GM18511 (cell line): Measurements from ENCODE around the gene SPOUT1.

ENCODE experiments used
- ATAC-seq: cut with Tn5 transposase; IDR thresholded peaks from one replicate; pipeline ENCODE4 v1.9.1; 2021; ENCODE audit warnings: mild to moderate bottlenecking, moderate library complexity; ENCODE audit not compliant: unreplicated experiment

SPOUT1 gene

DNA sequence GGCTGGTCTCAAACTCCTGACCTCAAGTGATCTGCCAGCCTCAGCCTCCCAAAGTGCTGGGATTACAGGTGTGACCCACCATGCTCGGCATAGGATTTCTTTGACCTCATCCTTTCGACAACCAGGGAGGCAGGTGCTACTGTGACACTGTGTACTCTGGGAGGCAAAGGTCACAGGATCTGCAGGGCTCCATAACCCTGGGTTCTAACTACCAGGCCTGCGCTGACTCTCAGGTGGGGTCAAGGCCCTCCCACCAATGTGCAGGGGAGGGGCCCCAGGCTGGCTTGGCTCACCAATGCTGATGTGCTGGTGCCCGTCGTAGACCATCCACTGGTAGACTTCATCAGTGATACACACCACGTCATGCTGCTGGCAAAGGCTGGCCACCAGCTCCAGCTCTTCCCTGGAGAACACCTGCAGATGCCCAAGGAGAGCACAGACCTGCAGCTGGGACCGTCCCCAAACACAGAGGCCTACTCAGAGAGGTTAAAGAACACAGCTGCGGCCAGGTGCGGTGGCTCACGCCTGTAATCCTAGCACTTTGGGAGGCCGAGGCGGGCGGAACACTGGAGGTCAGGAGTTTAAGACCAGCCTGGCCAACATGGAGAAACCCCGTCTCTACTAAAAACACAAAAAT is 7.0 kb upstream of the SPOUT1 start:
- ATAC-seq = no peak

DNA sequence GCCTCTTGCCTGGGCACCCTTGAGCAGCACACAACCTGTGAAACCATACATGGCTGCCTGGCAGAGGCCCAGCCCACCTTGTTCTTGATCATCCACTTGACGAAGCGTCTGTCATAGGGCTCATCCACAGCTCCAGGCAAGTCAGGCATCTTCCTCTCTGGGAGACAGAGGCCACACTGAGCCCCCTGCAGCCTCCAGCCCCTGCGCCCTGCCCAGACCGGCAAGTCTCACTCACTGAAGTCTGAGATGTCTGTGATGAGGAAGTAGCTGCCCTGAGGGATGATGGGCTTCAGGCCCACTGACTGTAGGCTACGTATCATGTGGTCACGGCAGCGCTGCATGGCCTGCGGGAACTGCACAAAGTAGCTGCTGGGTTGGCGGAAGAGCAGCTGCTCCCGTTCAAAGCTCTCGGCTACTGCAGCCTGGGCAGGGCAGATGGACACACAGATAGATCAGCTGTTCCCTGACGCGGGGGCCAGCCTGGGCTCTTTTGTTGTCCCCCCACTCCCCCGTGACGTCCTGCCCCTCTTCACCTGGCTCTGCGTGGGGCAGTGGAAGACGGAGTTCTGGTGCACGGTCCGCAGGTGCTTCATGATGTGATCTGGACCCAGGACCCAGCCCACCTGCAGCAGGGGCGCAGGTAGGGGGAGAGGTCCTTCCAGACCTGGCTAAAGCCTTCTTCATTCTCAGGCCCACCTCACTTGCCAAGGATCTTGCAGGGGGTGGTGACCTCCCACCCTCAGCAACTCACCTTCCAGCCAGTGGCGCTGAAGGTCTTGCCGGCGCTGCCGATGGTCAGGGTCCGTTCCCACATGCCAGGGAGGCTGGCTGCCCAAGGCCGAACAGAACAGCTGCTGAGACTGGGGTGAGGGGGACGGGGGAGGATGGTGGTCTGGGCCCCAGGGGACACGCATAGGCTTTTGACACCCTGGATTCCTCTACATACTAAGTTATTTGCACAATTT is 5.9 kb upstream of the SPOUT1 start:
- no peak for ATAC-seq

DNA sequence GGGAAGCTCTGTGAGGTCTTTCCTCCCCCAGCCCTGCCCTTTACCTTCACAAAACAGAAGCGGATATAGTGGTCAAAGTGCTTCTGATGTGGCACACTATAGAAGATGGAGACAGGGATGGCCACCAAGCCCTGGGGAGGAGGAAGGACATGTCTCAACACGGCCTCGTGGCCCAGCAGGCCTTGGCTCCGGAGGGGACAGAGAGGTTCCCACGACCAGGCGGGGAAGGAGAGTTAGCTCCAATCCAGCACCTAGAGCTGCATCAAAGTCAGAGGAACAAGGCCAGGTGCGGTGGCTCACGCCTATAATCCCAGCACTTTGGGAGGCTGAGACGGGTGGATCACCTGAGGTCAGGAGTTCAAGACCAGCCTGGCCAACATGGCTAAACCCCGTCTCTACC is 4.1 kb upstream of the SPOUT1 start:
- no peak for ATAC-seq

DNA sequence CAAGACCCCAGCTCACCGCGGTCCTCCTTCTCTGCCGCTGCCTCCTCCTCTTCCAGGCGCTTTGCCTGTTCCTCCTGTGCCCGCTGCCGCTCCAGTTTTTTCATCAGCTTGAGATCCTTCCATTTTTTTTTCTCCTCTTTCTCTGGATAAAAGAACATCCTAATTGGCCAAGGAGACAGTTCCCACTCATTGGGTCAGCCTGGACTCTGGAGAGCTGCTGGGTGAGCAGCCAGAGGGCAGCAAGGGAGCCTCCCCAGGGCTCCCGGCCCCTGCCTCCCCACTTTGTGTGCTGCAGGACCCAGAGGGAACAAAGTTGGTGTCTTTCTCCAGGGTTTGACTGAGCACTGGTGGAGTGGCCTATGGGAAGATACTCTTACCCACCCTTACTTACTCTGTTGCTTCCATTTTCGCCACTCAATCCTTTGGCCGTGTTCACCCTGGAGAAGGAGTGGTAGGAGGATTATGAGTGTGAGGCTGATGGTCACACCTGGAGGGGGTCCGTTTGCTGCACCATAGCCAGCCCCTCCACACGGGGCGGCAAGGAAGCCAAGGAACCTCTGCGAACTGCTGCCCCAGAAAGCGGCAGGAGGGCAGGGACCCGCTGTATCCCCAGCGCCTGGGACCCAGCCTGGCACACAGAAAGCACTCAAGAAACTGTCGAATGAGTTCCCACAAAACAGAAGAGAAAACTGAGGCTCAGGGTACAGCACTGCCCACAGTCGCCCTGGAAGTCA is 708 bp downstream of the SPOUT1 start:
- no peak for ATAC-seq

DNA sequence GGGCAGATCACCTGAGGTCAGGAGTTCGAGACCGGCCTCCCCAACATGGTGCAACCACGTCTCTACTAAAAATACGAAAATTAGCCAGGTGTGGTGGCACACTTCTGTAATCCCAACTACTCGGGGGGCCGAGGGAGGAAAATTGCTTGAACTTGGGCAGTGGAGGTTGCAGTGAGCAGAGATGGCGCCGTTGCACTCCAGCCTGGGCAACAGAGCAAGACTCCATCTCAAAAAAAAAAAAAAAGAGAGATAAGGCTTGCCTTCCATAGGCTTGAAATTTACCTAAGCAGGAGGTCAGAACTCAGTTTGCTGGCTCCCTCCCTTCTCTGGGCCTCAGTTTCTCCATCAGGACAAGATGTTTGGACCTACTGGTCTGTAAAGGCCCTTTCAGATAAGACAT is 1.3 kb downstream of the SPOUT1 start:
- no peak for ATAC-seq

DNA sequence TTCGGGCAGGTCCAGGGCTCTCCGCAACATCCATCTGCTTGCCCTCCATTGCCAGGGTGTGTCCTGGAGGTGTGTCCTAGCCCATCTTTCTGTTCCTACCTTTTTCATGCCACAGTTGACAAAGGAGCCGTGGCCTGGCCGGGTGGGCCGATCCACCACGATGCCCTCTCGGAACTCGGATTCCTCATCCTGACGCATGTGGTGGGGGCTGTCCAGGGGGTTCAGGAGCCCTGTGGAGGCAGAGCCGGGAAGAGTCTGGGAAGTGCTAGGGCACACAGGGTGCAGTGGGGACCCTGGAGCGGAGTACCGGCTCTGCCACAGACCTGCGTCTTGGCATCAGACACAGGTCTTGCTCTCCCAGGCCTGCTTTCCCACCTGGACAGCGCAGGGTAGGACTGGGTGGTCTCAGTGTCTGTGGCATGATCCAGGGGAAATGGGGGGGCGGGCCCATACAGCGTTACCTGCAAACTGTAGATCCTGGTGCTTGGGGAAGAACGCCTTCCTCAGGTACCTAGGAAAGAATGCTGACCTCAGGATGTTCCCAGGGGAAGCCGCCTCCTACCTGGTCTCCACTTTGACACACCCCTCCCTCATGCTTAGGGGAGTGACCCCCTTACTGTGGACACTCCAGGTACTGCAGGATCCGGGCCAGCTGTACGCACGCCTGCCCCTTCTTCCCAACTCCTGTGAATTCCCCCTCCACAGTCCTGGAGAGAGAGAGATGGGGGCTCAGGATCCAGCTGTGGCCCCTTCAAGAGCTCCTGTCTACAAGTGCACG is 3.5 kb downstream of the SPOUT1 start:
- ATAC-seq = no peak

DNA sequence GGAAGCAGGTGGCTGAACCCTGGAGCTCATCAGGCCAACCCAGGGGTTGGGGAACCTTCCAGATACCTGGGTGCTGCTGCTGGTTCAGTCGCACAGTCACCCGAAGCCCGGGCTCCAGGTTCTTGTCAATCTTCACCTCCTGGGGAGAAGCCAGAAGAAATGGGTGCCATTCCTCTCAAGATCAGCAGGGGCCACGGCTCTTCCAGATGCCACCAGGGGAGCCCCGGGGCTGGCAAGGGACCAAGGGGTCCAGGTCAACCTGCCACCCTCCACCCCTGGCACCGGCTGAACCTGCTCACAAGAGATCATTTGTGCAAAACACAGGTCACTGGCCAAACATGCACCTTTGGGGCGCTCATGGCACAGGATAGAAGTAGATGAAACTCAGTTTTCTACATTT is 4.7 kb downstream of the SPOUT1 start:
- no peak for ATAC-seq

DNA sequence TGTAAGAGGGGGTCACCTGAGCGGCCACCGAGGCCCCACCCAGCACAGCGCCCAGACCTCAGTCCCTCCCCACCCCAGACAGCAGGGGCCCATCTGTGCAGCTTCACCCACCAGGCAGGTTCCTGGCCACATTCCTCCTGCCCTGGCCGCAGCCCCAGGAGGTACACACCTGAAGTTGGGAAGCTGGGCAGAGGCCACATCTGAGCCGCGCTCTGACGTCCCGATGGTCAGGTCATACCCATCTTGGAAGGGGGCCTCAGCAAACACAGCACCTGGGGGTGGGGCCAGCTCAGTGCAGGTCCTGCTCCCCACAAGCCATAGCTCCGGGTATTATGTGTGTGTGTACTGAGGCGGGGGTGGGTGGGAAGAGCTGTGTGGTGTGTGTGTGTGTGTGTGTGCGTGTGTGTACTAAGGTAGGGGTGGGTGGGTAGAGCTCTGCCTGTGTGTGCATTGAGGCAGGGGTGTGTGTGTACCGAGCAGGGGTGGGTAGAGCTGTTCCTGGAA is 5.6 kb downstream of the SPOUT1 start:
- no peak for ATAC-seq

DNA sequence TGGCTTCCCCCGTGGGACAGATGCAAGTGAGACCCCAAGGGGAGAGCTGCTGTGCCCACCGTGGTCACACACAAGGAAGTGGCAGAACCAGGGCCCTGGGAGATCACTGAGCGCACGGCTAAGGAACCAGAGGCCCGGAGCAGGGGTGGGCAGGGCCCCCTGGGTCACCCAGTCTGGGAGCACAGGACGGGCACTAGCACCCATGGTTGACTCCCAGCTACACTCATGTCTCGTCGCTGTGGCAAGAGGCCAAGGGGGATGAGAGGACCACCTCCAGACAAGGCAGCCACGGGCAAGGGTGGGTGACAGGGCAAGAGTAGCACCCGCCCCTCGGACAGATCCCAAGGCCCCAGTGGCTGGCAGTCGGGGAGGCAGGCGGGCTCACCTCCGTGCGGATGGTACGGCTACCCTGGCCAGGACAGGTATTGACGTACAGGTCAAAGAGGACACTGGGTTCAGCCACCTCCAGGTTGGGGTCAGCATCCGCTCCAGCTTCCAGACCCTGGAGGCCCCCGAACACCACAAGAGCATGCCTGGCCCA is 6.2 kb downstream of the SPOUT1 start:
- no peak for ATAC-seq

DNA sequence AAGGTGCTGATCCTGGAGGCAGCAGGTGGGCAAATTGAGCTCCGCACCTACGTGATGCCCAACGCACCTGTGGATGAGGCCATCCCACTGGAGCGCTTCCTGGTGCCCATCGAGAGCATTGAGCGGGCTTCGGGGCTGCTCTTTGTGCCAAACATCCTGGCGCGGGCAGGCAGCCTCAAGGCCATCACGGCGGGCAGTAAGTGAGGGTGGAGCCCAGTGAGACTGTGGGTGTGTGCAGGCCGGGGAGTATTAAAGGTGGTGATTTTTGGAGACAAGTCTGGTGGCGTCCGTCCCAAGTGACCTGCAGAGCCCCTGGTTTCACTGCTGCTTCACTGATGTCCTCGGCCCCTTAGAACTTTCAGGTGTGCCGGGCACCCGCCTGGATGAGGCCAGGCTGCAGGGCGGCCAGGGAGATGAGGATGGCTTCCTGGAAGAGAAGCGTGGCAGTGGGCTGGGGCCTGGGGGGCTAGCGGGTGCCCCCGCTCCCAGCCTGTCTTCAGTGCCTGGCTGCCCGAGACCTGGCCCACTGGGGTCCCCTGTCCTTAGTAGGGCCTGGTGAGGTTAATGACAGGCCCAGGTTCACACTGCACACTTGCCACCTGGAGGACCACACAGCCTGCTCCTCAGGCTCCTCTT is 7.1 kb downstream of the SPOUT1 start:
- no peak for ATAC-seq

DNA sequence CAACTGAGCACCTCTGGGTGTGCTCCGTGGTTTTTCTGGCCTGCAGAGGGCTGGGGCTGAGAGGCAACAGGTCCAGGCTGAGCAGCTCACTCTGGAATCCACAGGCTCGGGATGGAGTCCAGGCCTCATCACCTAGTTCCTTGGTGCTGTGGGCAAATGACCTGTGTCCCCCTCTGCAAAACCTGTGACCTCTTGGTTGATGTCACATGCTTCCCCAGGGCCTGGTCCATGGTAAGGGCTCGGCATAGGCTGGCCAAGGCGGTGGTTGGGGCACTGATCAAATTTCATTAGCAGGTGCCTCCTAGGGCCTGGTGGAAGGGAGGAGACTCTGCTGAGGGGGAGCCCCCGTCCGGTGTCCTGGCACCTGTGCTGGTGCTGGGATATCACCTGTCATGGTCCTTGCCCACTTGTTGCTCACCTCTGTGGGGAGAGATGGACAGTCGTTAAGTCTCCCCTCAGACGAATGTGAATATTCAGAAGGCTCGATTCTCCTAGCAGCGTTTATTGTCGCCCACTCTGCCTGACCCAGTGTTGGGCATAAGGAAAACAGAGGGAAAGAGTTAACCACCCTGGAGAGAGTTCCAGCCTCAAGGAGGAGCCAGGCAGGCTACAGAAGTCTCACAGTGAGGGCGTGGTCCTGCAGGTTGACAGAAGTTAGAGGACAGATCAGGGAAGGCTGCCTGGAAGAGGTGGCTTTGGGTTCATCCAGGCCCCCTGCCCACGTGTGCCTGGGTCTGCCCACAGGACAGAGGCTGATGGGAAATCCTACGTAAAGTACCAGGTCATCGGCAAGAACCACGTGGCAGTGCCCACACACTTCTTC is 7.8 kb downstream of the SPOUT1 start:
- no peak for ATAC-seq

DNA sequence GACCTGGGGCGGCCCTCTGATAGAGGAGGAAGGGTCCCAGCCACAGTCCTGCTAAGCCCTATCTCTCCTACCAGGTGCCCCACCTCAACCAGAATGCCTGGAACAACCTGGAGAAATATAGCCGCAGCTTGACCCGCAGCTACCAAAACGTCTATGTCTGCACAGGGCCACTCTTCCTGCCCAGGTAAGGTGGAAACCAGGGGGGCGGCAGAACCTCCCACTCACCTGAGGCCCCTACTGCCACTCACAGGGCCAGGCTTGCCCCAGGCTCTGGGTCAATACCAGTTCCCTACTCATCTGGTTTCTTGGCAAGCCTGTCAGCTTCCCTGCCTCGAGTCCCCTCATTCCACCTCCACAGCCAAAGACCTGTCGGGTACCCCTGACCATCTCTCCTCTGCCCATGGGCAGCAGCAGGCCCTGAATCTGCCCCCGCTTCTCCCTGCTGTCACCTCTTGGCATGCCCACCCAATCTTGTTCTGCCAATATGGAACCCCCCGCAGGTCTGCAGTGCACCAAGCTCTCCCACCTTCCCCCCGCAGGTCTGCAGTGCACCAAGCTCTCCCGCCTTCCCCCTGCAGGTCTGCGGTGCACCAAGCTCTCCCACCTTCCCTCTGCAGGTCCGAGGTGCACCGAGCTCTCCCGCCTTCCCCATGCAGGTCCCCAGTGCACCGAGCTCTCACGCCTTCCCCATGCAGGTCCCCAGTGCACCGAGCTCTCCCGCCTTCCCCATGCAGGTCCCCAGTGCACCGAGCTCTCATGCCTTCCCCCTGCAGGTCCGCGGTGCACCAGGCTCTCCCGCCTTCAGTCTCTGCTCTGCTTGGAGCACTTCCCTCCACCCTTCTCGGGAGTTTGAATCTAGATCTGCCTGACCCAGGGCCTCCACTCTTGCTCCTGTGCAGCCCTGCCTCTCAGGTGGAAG is 8.7 kb downstream of the SPOUT1 start:
- ATAC-seq = no peak

DNA sequence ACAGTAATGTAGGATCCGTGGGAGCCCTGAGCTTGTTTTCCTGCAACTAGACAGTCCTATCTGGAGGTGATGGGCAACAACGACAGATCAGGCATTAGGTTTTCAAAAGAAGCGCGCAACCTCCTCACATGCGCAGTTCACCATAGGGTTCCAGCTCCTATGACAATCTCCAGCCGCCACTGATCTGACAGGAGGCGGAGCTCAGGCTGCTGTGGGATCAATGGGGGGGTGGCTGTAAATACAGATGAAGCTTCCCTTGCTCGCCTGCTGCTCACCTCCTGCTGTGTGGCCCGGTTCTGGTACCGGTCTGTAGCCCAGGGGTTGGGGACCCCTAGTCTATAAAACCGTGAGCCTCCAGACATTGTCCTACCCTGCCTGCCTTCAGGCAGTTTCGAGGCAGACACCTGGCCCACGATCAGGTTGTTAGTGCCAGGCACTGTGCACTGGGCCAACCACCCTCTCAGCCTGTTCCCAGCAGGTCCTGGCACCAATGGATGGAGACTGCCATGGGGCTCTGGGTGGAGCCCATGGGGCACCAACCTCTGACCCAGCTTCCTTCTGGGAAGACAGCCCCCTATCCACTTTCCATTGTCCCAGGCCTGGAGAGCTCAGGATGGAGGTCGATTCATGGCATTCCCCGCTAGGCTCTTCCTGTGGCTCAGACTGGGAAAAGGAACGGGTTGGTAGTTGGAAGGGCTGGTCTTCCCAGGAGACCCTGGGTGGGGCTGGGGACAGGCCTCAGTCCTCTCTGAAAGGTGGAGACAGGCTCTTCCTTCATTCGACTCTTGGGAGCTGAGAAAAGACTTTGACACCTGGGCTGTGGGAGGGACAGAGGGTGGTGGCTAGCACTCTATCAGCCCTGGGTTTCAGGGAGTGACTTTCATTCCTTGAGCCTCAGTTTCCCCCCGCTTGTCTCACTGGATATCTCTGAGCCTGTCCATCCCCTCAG is 9.6 kb downstream of the SPOUT1 start:
- no peak for ATAC-seq

DNA sequence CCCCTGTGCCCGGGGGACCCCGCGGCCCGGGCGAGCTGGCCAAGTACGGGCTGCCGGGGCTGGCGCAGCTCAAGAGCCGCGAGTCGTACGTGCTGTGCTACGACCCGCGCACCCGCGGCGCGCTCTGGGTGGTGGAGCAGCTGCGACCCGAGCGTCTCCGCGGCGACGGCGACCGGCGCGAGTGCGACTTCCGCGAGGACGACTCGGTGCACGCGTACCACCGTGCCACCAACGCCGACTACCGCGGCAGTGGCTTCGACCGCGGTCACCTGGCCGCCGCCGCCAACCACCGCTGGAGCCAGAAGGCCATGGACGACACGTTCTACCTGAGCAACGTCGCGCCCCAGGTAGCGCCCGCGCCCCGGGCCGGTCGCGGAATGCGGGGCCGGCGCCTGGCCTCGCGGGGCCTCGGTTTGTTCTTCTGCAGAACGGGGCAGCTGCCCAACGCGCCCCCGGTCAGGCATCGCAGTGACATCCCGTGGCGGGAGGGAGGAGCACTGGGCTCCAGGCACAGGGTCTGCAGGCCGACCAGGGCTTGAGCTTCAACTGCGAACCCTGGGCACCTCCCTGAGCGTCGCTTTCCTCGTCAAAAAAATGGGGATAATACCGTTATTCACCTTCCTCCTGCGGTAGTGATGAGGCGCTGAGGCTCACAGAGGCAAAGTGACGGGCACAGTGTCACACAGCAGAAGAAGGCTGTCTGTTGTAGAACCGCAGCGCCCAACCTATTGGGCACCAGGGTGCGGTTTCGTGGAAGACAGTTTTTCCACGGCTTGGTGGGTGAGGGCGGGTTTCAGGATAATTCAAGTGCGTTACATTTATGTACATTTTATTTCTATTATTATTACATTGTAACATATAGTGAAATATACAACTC is 10.5 kb downstream of the SPOUT1 start:
- peak; percentile 38 for ATAC-seq

DNA sequence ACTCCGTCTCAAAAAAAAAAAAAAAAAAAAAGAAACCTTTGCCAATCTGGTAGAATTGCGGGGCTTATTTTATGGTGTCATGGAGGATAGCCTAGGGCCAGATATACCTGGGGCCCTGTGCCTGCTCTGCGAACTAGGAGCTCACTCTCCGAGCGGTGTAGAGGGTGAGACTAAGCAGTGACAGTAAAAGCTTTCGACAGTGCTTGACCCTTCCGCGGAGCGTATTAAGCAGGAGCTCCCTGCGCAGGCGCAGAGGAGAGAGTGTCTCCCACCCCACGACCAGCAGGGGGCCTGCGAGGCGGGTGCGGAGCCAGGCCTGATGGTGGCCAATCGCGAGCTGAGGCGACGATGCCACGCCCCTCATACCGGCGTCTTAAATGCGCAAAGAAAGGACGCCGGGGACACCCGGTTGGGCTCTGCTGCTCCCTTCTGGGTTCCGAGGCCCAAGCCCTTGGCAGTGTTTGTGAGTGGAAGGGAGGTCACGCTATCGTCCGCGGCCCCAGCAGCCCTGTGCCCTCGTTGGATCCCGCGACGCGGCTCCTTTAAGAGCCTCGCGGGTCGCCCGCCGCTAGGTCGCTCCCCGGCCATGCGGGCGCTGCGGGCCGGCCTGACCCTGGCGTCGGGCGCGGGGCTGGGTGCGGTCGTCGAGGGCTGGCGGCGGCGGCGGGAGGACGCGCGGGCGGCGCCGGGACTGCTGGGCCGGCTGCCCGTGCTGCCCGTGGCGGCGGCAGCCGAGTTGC is 11.3 kb downstream of the SPOUT1 start, which contains the start of gene ENDOG:
Gene ENDOG, plus strand, starts transcription at position 402 of the 740 bp plus-strand sequence. Its CDS starts 185 bp downstream, at position 587.
- ATAC-seq = peak; percentile 87
